Activated B cell treated with CpG ODN at 0.5 μM for 24 hours (primary cell): ENCODE results near the gene BMP6. TPM values are rescaled to one million over a fixed set of nuclear protein-coding genes. Genes with fewer than 3 reads are reported as not detected.

Experiments
- ATAC-seq: fragments of 200-7000 bp; cut with Tn5 transposase; one replicate; pipeline ENCODE4 v1.10.0; 2021; ENCODE audit warnings: low read depth, mild to moderate bottlenecking, moderate library complexity
- CTCF ChIA-PET: fragments of 350-600 bp; sonication (Branson Sonifier 250); formaldehyde crosslinking; loops from one replicate; lab custom pipeline; 2021; ENCODE audit warnings: antibody characterized with exemption; lab: Charles Lee
- POLR2A ChIA-PET: fragments of 350-600 bp; sonication (Branson Sonifier 250); formaldehyde crosslinking; loops from one replicate; lab custom pipeline; 2021; ENCODE audit warnings: antibody characterized with exemption; lab: Charles Lee
- DNase-seq: peaks from one replicate; pipeline ENCODE4 v3.0.0; 2022
- H3K27ac Mint-ChIP-seq: one replicate; pipeline ENCODE4 v1.8.0; 2020; ENCODE audit warnings: mixed read lengths
- H3K27me3 Mint-ChIP-seq: one replicate; pipeline ENCODE4 v1.8.0; 2021; ENCODE audit warnings: mixed read lengths
- H3K36me3 Mint-ChIP-seq: one replicate; pipeline ENCODE4 v1.8.0; 2021; ENCODE audit warnings: low read depth, mixed read lengths
- H3K4me1 Mint-ChIP-seq: one replicate; pipeline ENCODE4 v1.8.0; 2021; ENCODE audit warnings: mixed read lengths
- H3K4me3 Mint-ChIP-seq: one replicate; pipeline ENCODE4 v1.8.0; 2020; ENCODE audit warnings: mild to moderate bottlenecking, mixed read lengths
- H3K9me3 Mint-ChIP-seq: one replicate; pipeline ENCODE4 v1.8.0; 2020; ENCODE audit warnings: mixed read lengths
- intact Hi-C: fragments of 100-400 bp; cut with micrococcal nuclease; formaldehyde crosslinking; loops from one replicate; pipeline ENCODE4 v1.15.1; 2024
- total RNA-seq: library from RNA; stranded (reverse); gene quantifications from 2 replicates; pipeline ENCODE4 v1.2.3, GENCODE V29; 2022
- TF ChIP-seq, protein P1 (sequence below): fragments of 200-600 bp; IDR thresholded peaks from one replicate; pipeline ENCODE4 v1.8.0; 2022; ENCODE audit warnings: antibody characterized with exemption, mild to moderate bottlenecking

BMP6 gene
- total RNA-seq, 1 donor from 2014 or later: 0.75 TPM

DNA sequence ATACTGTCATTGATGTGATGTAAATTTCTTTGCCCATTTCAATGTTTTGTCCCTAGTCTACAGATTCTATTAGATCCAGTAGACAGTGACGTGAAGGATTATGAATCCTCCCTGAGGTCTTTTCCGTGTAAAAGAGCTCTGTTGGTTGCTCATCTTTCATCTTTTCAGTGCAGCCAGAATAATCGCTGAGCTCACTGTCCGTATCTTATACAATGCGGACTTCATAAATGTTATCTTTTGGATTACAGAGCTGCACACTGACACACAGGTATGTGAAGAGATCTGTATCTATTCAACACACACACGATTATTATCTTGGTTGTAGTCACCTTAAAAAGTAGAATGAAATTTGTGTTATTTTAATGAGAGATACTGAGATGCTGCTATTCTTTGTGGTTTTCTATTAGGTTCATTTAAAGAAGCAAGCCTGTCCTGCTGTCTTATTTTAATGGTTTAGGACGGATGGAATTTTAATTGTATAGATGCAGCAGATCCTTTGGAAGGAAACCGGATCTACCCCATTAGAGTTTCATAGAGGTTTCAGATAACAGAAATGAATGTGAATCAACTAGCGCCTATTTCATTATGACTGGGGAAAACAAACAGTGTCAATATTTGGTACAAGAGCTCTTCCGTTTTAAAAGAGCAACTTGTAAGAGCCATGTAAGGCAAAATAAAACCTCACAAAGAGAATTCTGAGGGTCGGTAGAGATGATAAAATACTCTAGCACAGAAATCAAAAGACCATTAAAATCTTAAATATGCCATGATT is 79.4 kb downstream of the BMP6 start:
- H3K4me1 Mint-ChIP-seq: no peaks in the 10 kb centered on the region
- no peaks in the 10 kb centered on the region for H3K9me3 Mint-ChIP-seq
- CTCF ChIA-PET: no interaction called here
- peaks cover 15% of the 10 kb centered on the region for H3K27me3 Mint-ChIP-seq
- DNase-seq (no peak), ATAC-seq (no peak)
- TF ChIP-seq, protein P1, sequence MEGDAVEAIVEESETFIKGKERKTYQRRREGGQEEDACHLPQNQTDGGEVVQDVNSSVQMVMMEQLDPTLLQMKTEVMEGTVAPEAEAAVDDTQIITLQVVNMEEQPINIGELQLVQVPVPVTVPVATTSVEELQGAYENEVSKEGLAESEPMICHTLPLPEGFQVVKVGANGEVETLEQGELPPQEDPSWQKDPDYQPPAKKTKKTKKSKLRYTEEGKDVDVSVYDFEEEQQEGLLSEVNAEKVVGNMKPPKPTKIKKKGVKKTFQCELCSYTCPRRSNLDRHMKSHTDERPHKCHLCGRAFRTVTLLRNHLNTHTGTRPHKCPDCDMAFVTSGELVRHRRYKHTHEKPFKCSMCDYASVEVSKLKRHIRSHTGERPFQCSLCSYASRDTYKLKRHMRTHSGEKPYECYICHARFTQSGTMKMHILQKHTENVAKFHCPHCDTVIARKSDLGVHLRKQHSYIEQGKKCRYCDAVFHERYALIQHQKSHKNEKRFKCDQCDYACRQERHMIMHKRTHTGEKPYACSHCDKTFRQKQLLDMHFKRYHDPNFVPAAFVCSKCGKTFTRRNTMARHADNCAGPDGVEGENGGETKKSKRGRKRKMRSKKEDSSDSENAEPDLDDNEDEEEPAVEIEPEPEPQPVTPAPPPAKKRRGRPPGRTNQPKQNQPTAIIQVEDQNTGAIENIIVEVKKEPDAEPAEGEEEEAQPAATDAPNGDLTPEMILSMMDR: no peak
- no peak overlapping the region for H3K4me3 Mint-ChIP-seq
- POLR2A ChIA-PET: no interaction called here
- H3K27ac Mint-ChIP-seq: no peak overlapping the region
- no peaks in the 10 kb centered on the region for H3K36me3 Mint-ChIP-seq
- intact Hi-C loops: no loop called here

DNA sequence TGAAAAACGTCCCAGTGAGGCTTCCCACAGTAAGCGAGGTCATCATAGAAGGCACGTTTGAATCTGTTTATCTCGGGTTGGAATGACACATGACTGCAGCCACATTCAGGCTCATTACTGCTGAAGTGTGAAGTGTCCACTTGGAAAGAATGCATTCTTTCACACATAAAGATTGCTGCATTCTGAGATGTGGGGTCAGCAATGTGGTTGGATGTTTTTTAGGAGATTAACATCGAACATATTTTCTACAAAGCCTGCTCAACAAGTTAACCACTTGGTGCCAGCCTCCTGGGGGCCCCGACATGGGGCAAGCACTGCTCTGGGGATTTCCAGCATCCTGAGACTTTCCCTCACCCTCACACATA is 79.9 kb downstream of the BMP6 start:
- CTCF ChIA-PET: no interaction called here
- ATAC-seq: no peak
- TF ChIP-seq, protein P1: no peak
- Mint-ChIP-seq H3K4me3 (no peak overlapping the region), H3K36me3 (no peaks in the 10 kb centered on the region), H3K27me3 (peaks cover 15% of the 10 kb centered on the region), H3K4me1 (no peaks in the 10 kb centered on the region), H3K27ac (no peak overlapping the region), H3K9me3 (no peaks in the 10 kb centered on the region)
- DNase-seq: no peak
- intact Hi-C loops: no loop called here
- POLR2A ChIA-PET: no interaction called here

DNA sequence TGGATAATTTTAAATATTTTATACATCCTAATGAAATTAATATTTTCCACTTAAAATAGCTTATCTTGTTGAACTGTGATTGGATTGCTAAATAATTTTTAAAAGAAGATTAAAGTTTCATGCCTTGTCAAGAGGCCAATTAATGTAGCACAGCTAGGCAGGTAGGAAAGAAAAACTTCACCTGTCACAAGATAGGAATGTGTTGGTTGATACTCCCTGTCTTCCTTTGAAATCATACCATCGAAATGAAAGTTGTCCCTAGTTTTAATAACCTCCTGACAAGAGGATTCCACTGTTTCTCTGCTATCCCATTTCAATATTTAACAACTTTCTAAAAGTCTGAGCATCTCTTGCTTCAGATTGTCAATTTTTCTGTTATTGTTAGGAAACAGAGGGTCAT is 80.8 kb downstream of the BMP6 start:
- no peak for ATAC-seq
- no peak for DNase-seq
- no peak overlapping the region for H3K27ac Mint-ChIP-seq
- H3K36me3 Mint-ChIP-seq: no peaks in the 10 kb centered on the region
- ChIA-PET POLR2A (no interaction called here), CTCF (no interaction called here)
- intact Hi-C loops: no loop called here
- H3K4me3 Mint-ChIP-seq: no peak overlapping the region
- H3K27me3 Mint-ChIP-seq: peaks cover 15% of the 10 kb centered on the region
- H3K4me1 Mint-ChIP-seq: no peaks in the 10 kb centered on the region
- no peaks in the 10 kb centered on the region for H3K9me3 Mint-ChIP-seq
- TF ChIP-seq, protein P1: no peak

DNA sequence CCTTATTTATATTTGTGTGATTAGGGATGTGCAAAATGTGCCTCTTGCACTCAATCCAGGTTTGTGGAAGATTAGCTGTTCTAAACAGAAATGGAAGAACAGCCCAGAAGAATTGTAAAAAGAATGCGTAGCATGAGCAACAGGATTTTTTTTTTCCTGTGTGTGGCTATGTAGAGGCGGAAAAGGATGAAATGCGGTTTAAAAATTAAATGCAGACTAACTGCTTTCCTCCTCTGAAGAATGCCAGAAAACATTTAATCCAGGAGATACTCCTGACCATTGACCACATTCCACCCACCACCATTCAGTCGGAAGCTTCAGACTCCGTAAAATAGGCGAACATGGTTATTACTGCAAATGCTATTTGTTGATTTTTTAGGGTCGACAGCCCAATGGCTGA is 83.4 kb downstream of the BMP6 start:
- no peaks in the 10 kb centered on the region for H3K36me3 Mint-ChIP-seq
- TF ChIP-seq, protein P1: no peak
- intact Hi-C loops: no loop called here
- H3K4me3 Mint-ChIP-seq: no peak overlapping the region
- no peaks in the 10 kb centered on the region for H3K9me3 Mint-ChIP-seq
- no peak for ATAC-seq
- no peak for DNase-seq
- H3K27ac Mint-ChIP-seq: no peak overlapping the region
- no peaks in the 10 kb centered on the region for H3K4me1 Mint-ChIP-seq
- POLR2A ChIA-PET: no interaction called here
- H3K27me3 Mint-ChIP-seq: peaks cover 17% of the 10 kb centered on the region
- CTCF ChIA-PET: no interaction called here

DNA sequence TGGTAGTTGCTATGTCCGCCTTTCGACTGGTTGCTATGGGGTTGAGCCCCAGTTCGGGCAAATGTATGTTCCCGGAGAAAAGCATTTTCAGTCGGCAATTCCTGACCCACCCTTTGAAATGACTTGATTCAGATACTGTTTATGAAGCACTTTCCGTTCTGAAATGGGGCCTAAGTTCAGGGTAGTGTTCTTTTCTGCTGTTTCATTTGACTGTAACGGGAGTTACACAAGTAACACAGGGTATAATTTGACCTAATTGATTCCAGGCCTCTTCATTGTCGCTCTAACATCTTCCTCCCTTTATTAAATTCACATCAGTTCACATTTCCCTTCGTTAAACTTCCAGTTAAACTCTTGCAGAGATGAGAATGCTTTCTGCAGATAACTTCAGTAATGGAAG is 85.5 kb downstream of the BMP6 start:
- no peaks in the 10 kb centered on the region for H3K4me1 Mint-ChIP-seq
- intact Hi-C loops: no loop called here
- H3K9me3 Mint-ChIP-seq: no peaks in the 10 kb centered on the region

More for the DNA sequence above, 85.5 kb downstream of the BMP6 start:
- Mint-ChIP-seq H3K36me3 (no peaks in the 10 kb centered on the region), H3K27ac (no peak overlapping the region), H3K4me3 (no peak overlapping the region), H3K27me3 (peaks cover 13% of the 10 kb centered on the region)
- CTCF ChIA-PET: no interaction called here
- DNase-seq (no peak), ATAC-seq (no peak)
- POLR2A ChIA-PET: no interaction called here
- TF ChIP-seq, protein P1: no peak
